GM18520 (cell line): ENCODE results near the gene NFE2L1.

Source experiments
- ATAC-seq: cut with Tn5 transposase; IDR thresholded peaks from one replicate; pipeline ENCODE4 v1.9.1; 2021; ENCODE audit not compliant: unreplicated experiment

Gene NFE2L1

DNA sequence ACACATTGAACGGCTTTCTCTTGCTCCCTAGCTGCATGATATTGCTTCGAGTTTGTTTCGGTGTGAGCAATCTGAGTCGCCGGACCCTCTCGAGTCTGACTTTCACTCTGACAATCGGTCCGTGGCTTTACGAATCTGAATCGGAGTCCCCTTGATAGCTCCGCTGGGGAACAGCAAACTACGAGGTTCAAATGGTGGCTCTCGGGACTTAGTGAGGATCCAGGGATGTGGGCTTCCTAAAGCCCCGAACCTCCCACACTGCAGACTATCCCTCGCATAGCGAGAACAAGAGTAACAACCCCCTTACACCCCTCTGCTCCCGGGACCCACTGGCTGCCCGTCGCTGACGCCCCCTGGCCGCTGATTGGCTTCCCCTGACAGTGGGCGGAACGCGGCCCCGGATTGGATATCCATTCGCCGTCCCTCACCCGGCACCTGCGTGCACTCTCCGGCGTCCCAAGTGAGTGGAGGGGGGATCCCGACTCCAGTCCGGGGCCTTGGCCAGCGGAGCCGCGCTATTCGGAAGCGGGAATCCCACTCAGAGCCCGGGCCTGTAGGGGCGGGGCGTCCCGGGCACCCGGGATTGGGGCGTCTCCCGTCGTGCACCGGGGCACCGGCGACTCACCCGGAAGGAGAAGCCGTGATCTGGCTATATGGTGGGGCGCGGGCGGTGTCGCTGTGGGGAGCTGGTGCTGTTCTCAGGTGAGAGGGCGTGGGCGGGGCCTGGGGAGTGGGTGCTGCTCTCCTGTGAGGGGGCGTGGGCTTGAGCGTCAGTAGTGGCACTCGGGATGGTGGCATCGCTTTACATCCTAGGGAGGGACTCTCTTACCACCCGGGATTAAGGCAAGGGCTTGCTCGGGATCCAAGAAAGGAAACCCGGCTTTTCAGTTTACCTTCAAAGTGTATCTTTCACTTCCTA lies 59.2 kb downstream of the NFE2L1 start, which contains the start of gene SNX11:
SNX11 (plus strand) TSS at position 630 of the 919 bp plus-strand sequence. CDS start 4,278 bp downstream, outside the sequence.
- ATAC-seq = peak; percentile 67

DNA sequence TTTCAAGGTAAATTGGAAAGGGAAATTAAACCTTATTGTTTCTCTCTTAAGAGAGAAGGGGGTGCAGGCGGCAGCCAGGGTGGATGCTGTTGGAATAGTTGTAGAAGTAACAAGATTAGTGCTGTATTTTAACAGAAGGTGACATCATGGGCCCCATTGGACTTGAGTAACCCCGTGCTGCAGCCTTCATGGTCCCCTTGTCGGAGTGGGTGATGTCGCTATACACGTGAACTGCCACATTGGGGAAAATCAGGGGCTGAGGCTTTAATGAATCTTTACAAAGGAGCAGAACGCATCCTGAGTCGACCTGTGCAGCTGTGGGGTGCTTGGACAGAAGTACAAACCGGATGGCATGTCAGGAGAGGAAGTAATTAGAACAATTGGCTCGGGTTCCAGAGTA lies 62.6 kb downstream of the NFE2L1 start:
- no peak for ATAC-seq
